NCI-H128 (cell line): ENCODE data around the gene UBQLN4.

ENCODE experiments used
- DNase-seq: peaks from one replicate; lab custom pipeline; 2025; ENCODE audit not compliant: unreplicated experiment; lab: John Stamatoyannopoulos, UW

Gene UBQLN4

DNA sequence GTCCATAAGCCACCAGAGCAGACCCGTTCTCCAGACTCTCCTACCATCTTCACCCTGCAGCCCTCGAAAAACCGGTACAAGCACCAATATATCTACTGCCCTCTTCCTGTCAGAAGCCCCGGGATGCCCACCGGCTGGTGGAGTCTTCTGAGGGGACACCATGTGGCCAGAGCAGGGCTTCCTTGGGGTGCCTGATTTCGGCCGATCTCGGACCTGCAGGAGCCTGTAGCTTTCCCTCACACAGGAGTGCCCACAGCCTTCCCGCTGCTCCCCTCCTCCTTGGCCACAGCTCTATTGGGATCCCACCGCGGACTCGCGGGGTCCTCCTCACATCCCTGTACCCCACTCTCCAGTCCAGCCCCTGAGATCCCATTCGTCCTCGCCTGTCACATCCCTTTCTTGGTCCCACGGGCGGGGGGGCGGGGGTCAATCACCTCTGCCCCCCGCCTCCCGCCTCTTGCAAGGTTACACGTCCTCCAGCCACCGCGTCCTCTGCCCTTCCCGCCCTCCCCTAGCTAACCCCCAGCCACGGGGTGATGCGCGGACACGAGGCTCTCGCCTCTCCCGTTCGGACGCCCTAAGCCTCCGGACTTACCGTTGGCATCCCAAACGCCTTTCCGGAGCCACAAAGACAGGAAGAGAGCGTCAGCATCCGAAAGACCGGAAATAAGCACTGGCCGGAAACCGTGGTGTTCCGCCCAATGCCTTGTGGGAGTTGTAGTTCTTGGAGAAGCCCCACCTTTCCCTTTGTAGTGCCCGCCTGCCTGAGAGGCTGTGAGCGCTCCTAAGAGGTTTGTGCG, 33.1 kb downstream of the UBQLN4 start, which contains the start of gene SSR2:
TSS of gene SSR2 (minus strand) at position 659 of the 800 bp plus-strand sequence. CDS start 784 bp downstream, outside the sequence.
- peak; percentile 85 for DNase-seq

- DNase-seq, result no peak
Observed at GRCh38 chr1:156019946-156020292, 33.7 kb downstream of the UBQLN4 start.

- no peak for DNase-seq
Observed at GRCh38 chr1:156014829-156015228, 38.8 kb downstream of the UBQLN4 start.

- DNase-seq, result no peak
Observed at GRCh38 chr1:156012051-156012817, 41.4 kb downstream of the UBQLN4 start.

GRCh38 chr1:156009404-156009803, 44.2 kb downstream of the UBQLN4 start:
- no peak for DNase-seq

- DNase-seq, result no peak
Observed at GRCh38 chr1:156006666-156007376, 46.8 kb downstream of the UBQLN4 start.

DNA sequence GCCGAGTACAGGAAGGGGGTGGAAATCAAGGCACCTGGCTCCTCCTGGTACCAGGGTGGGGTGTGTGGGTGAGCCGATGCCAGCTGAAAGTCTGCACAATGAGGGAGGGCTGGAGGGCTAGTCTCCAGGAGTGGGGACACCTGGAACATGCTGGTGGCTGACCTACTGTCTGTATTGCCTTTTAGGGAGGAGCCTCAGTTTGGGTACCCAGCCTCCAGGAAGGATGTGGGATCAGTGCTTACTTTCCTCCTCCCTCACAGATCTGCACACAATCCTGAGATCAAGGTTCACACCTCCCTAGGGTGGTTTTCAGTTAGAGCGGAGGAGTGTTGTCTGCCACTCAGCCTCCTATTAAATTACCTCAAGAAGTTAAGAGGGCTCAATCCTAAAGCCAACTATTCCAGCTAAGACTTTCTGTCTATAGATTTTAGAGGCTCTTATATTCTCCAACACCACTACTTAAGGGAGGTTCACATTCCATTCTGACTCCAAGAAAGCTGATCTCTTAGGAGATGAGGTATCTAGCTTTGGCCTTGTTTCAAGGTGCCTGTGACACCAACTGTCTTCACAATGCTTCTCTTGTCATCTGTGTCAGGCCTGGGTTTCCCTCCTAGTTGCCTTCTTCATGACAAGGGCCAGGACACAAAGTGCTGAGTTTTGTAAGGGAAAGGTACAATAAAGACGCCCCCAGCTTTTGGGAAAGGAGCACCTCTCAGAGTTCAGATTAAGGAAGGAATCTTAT, 48.6 kb downstream of the UBQLN4 start:
- DNase-seq, result no peak

DNA sequence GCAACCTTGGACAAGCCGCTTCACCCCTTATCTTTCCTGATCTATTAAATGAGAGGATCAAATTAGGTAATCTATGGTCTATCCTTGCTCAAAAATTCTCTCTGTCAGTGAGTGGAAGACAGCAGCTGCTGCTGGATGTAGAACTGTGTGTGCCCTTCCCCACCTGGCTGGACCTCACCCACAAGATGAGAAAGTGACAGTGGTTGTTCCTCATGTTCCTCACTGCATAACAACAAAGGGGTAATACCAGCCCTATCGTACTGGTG, 49.7 kb downstream of the UBQLN4 start:
- DNase-seq, result no peak

- DNase-seq, result no peak
Observed at GRCh38 chr1:156002188-156002911, 51.2 kb downstream of the UBQLN4 start.

DNA sequence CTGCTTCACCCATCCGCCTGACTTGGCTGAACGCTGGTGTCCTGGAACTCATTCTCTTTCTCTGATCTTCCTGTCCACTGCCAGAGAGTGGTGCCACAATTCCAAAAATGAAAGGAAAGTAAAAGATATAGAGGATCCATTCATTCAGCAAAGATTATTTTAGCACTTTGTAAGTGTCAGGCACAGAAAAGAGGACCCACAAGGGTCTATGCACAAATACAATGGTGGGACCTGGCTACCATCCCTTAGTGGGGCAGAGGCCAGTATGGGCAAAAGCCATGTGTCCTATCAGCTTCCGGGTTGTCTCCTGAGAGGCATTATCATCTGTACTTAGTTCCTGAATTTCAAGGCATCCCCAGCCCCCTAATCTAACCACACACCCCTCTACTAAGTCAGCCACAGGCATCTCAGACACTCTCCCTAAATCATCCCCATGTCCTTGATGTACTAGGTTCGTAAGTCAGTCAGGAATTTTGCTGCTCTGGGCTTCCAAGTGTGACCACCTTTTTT, 51.9 kb downstream of the UBQLN4 start:
- no peak for DNase-seq

- DNase-seq, result no peak
Observed at GRCh38 chr1:156001021-156001661, 52.5 kb downstream of the UBQLN4 start.

- DNase-seq, result no peak
Observed at GRCh38 chr1:155999964-156000363, 53.6 kb downstream of the UBQLN4 start.

- no peak for DNase-seq
Observed at GRCh38 chr1:155996166-155996565, 57.4 kb downstream of the UBQLN4 start.

GRCh38 chr1:155993595-155993994, 60.0 kb downstream of the UBQLN4 start:
- DNase-seq, result no peak

GRCh38 chr1:155990005-155990739, 63.4 kb downstream of the UBQLN4 start:
- DNase-seq, result no peak

GRCh38 chr1:155989242-155990004, 64.2 kb downstream of the UBQLN4 start:
- DNase-seq, result peak; percentile 55
